GM13977 (cell line): ENCODE measurements around the gene ATP8A2.

Source experiments
- DNase-seq: peaks from one replicate; pipeline ENCODE4 v3.0.0; 2012; ENCODE audit warnings: low spot score
- in situ Hi-C: fragments of 300-500 bp; cut with MboI; formaldehyde crosslinking; loops from one replicate; pipeline ENCODE4 v1.12.0; 2022; ENCODE audit warnings: low sequenced_read_pairs, low pct_unique_long_range_greater_than_20kb, mixed read lengths, inconsistent platforms; ENCODE audit not compliant: unreplicated experiment
- TF ChIP-seq, protein P1 (sequence below): IDR thresholded peaks from 2 replicates; pipeline ENCODE4 v1.5.1; 2012; ENCODE audit warnings: mild to moderate bottlenecking, control low read depth; ENCODE audit not compliant: insufficient read depth; ENCODE audit errors: extremely low read depth, missing control alignments

Gene ATP8A2

DNA sequence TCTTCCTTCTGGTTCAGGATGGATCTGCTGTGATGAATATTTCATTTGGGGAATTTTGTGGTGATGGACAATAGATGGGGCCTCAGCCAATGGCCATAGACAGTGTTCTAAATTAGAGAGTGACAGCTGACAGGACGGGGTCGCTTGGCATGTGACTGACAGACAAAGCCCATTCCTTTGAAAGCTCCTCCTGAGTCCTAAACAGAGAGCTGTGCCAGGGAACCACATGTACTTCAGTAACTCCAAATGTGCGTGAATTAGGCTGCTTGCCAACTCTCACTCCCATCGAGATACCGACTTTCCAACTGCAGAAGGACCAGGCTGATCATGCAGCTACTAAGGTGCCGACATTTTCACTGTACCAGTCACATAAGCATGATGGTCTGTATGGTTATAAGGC lies 492.3 kb downstream of the ATP8A2 start:
- in situ Hi-C loops, result no loop called here
- TF ChIP-seq, protein P1, sequence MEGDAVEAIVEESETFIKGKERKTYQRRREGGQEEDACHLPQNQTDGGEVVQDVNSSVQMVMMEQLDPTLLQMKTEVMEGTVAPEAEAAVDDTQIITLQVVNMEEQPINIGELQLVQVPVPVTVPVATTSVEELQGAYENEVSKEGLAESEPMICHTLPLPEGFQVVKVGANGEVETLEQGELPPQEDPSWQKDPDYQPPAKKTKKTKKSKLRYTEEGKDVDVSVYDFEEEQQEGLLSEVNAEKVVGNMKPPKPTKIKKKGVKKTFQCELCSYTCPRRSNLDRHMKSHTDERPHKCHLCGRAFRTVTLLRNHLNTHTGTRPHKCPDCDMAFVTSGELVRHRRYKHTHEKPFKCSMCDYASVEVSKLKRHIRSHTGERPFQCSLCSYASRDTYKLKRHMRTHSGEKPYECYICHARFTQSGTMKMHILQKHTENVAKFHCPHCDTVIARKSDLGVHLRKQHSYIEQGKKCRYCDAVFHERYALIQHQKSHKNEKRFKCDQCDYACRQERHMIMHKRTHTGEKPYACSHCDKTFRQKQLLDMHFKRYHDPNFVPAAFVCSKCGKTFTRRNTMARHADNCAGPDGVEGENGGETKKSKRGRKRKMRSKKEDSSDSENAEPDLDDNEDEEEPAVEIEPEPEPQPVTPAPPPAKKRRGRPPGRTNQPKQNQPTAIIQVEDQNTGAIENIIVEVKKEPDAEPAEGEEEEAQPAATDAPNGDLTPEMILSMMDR, result no peak

DNA sequence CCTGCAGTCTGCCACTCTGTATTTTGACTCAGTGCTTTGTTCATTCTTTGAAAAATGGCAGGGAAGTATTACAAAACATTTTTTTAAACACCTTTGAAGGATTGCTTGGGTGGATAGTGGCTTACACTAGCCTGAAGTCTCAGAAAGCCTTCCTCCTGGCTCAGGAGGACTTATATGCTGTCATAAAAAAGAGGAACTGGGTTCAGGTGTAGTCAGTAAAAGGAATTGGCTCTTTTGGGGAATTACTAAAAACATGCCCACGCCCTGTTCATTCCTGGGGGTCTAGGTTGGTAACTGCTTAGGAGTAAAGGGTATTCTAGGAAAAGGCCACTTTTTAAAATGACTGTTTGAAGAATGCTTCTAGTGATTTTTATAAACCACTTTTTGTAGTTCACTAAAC lies 493.2 kb downstream of the ATP8A2 start:
- DNase-seq, result no peak
- TF ChIP-seq, protein P1, result no peak
- in situ Hi-C loops, result no loop called here

More for the DNA sequence above, 492.3 kb downstream of the ATP8A2 start:
- no peak for DNase-seq

DNA sequence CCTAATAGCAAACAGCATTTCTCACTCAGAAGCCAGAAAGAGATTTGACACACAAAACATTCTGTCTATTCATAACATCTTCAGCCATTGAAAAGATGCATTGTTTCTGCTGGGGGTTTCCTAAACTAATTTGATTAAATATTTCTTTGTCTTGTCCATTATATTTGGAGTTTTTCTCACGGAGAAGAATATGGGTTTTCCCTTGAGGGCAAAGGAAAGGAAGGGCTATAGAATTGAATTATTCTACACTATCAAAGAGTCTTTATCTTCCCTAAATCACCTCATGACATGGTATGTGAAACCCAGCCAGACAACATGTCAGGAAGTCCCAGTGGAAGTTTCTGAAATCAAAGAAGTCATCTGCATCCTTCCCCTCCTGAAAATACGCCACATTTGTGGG lies 493.6 kb downstream of the ATP8A2 start:
- in situ Hi-C loops, result no loop called here
- TF ChIP-seq, protein P1, result no peak
- DNase-seq, result no peak

DNA sequence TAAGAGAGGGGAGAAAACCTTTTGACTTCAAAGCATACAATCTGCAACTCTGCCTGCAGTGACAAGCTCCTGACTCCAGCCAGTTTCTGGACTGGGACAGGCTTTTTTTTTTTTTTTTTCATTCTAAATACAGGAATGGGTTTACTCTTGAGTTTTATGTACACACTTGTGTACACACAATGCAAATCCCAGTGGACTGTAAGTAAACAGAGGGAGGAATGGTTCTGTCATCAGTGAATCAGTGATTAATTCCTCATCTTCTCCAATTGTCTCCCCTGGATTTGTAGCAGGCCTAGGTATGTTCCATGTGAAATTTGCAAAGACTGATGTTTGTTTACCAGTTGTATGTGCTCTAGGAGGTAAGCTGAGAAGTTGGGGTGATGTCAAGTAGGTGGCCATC lies 495.3 kb downstream of the ATP8A2 start:
- DNase-seq, result no peak
- in situ Hi-C loops, result no loop called here
- TF ChIP-seq, protein P1, result no peak

DNA sequence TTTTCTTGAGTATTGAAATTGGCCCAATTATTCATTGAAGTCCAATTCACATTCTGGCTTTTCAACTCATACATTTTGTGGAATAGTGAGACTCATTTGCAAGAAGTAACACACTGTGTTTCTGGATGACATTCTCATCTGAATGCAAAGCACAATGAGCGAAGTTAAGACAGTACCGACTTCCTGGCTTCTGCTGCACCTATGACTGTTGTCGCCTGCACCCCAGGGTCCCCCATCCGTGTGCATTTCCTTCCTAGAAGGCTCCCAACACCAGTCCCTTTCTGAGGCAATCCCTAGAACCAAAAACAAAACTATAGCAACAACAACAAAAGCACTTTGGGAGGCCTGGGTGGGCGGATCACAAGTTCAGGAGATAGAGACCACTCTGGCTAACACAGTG lies 496.7 kb downstream of the ATP8A2 start:
- in situ Hi-C loops, result no loop called here
- DNase-seq, result no peak
- TF ChIP-seq, protein P1, result no peak

DNA sequence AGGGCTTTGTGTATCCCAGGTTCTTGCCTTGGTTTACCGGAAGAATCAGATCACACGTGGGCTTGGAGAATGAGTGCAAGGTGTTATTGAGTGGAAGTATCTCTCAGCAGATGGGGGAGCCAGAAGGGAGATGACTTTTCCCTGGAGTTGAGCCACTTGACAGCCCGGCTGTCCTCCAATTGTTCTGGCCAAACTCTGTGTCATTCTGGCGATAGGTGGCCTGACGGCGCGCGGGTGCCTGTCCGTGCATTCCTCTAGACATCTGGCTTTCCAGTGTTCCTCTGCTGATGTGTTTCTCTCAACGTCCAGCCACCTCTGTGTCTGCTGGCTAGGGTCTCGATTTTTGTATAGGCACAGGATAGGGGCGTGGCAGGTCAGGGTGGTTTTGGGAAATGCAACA lies 498.2 kb downstream of the ATP8A2 start:
- TF ChIP-seq, protein P1, result no peak
- DNase-seq, result no peak
- in situ Hi-C loops, result no loop called here
